NCI-H1694 treated with DMSO at 0.1 percent for 48 hours (cell line): ENCODE measurements around the gene FAM151A.
A peak's percentile ranks its signal among the peaks of the same experiment; 100 is the strongest.

Experiments
- DNase-seq: peaks from one replicate; lab custom pipeline; 2025; lab: John Stamatoyannopoulos, UW

Gene FAM151A

DNA sequence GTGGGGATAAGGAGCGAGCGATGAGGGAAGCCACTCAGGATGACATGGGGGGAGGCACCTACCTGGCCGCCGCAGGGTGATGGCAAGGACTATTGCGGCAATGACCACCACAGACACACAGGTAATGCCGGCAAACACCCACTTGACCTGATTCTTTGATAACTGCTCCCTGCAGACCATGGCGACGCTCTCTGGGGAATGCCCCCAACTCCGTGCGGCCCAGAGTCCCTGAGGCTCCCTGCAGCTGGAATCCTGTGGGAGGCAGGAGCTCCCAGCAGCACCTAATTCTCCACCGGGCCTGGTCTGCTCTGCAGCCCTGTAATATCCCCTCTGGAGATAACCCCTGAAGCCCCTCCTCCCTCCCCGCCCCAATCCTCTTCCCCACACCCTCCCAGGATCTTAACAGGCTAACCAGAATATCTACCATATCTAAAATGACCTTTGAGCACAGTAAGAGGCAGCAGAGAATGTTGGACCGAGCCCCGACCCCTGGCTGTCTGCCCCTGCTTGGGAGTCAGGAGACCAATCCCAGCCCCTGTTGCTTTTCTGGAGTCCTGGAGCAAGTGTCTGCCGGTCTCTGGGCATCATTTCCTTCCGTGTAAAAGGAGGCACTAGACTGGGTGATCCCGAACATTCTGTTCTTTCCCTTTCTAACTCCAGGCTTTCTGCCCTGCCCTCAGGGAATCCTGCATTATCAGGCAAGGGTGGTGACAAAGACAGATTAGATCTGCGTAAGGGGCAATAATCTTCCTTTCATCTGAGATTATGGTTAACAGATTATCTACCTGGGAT lies at the start of gene FAM151A:
Gene FAM151A, minus strand, starts transcription at position 310 of the 792 bp plus-strand sequence. Its CDS starts 130 bp downstream, at position 180.
- DNase-seq, result no peak

DNA sequence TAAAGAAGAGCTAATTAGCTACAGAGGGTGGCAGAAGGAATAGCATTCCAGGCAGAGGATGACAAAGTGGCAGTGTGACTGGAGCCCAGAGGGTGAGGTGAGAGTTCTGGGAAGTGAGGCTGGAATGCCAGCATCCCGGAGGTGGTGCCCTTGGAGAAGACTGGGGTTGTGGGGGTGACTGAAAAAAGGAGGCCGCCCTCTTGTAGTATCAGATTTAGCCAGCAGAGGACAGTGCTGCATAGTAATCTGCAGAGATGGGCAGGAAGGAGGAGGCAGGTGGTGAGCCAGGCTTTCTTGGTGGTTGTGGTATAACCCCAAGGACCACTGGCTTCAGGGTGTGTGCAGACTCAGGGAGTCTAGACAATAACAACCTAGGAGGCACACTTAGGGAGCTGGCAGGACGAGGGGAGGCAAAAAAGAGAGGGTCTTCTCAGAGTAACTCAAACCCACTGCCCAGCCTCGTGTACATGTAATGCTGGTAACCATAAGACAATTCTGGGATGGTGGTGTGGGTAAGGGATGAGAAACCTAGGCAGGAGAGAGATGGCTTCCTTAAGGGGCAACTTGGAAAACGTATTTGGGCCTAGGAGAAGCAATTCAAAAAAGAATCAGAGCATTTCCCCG lies 48.8 kb upstream of the FAM151A start:
- peak; percentile 54 for DNase-seq

DNA sequence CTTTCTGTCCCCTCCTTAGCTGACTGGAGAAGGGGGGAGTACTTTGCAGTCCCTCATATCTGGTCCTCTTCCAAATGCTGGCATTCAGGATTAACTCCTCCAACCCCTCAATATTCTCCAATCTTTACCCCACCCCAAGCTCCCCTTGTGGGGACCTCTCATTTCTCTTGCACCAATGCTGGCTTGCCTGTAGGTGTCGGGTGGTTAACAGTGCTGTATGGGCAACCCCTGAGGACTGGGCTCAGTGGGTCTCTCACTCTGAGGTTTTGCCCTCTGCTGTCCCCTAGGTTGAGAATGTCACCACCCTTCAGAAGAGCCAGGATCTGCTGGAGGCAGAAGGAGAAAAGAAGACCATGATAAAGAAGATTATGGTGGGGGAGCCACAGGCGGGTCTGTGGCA lies 45.2 kb upstream of the FAM151A start:
- no peak for DNase-seq

DNA sequence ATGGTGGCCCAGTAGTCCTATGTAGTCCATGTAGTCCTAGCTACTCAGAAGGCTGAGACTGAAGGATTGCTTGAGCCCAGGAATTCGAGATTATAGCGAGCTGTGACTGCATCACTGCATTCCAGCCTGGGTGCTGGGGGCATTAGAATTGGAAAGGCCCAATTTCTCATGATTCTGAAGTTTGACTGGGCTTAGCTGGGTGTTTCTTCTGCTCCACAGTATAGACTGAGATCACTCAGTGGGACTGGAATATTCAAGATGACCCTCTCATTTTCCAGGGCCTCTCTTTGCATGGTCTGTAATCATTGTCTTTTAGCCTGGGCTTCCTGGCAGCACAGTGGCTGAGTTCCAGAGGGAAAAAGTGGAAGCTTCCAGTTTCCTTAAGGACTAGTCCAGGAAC lies 44.5 kb upstream of the FAM151A start:
- DNase-seq, result no peak

DNA sequence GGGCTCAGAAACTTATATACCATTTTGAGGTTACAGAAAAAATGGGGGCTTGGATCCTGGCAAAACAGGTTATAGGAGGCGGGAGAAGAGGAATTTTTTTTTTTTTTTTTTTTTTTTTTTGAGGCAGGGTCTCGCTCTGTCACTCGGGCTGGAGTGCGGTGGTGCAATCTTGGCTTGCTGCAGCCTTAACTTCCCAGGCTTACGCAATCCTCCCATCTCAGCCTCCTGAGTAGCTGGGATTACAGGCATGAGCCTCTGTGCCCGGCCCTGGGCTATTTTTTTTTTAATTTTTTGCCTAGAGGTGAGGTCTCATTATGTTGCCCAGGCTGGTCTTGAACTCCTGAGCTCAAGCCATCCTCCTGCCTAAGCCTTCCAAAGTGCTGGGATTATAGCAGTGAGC lies 43.0 kb upstream of the FAM151A start:
- DNase-seq, result no peak

DNA sequence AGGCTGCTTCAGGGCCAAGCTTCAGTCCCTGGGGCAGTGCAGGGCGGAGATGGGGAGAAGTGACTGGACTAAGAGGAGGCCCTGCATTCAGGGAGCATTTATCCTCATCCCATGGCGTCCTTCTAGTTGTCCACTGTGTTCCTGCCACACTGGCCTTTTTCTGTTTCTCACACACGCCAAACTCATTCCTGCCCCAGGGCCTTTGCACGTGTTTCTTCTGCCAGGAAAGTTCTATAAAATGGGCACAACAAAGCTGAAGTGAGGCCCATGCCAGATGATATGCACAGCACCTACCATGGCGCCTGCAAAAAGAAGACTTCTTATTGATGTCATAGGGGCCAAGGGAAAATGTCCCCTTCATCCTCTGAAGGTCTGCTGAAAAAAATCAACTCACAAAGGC lies 42.5 kb upstream of the FAM151A start:
- DNase-seq, result no peak

DNA sequence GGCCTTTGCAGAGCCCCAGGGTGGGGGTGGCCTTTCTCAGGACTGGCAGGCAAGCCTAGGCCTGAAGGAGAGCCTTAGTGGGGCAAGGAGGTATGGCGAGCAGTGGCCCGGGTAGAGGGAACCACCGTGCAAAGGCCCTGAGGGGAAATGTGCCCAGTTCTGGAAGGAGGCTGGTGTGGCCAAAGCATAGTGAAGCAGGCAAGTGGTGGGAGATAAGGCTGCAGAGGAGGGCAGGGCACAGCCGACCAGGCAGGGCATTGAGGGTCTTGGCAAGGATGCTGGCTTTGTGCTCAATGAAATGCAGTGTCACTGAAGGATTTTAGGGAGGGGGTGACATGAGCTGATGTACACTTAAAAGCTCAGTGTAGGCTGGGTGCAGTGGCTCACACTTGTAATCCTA lies 41.0 kb upstream of the FAM151A start:
- DNase-seq, result no peak

DNA sequence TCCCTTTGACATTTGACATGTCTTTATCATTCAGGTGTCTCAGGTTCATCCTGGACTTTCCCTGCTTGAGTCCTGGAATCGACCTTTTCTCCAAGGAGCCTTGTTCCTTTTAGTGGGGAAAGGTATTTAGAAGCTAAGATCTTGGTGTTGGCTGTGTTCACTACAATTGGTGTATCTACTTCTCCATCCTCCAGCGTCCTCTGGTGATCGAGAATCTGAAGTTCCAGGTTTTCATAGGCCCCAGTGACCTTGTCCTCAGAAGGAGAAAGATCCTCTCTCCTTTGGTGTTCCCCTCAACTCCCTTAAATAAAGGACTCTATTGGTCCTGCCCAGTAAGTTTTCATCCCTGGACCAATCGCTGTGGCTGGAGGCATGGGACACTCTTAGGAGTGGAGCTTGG lies 40.4 kb upstream of the FAM151A start:
- DNase-seq, result no peak

DNA sequence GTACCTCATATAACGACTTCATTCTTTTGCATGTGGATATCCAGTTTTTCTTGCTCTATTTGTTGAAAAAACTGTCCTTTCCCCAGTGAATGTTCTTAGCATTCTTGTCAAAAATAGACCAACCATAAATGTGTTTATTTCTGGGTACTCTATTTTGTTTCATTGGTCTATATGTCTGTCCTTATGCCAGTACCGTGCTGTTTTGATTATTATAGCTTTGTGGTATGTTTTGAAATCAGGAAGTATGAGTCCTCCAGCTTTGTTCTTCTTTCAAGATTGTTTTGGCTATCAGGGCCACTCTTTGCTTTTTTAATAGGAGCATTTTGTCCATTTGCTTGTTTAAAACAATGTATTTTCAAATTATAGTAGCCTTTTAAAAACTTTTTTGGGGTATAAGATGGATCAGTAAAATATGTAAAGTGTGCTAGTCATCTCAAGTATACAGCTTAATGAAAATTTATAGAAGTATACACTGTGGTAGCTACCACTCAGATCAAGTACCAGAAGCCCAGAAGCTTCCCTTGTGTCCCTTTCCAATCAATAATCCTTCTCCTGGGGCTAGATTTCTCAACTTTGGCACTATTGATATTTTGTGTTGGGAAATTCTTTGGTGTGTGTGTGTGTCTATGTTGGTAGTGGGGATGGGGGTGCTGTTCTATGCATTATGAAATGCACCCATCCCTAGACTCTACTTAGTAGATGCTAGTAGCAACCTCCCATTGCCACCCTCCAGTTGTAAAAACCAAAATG lies 35.0 kb upstream of the FAM151A start:
- DNase-seq, result no peak

DNA sequence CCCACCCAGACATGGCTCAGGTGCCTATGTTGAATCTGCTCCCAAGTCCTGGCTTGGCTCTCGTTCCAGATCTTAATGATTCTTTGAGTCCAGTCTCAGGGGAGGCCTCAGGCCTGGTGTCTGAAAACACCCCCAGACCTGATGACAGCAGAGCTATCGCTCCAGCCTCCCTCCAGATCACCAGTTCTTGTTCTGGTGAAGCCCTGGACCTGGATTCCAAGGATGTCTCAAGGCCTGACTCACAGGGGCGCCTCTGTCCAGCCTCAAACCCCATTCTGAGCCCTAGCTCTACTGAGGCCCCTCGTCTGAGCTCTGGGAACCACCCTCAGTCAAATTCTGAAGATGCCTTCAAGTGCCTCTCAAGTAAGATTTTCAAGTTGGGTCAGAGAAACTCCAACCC lies 29.7 kb upstream of the FAM151A start:
- no peak for DNase-seq

DNA sequence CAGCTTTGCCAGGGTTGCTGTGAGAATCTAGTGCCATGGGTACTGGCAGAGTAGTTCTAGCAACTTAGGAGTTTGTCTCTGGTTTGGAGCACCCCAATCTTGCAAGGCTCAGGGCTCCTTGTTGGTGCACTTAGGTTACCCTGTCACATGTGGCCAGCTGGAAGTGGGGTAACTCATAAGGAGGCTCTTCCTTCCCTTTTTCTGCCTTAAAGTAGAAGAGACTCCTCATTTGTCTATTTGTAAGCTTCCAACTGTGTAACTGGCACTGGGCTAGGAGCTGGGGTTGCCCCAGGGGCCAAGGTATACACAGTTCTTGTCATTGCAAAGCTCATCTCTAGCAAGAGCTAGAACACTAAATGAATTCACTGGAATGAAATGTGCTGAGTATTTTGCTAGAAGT lies 28.8 kb upstream of the FAM151A start:
- DNase-seq, result no peak

DNA sequence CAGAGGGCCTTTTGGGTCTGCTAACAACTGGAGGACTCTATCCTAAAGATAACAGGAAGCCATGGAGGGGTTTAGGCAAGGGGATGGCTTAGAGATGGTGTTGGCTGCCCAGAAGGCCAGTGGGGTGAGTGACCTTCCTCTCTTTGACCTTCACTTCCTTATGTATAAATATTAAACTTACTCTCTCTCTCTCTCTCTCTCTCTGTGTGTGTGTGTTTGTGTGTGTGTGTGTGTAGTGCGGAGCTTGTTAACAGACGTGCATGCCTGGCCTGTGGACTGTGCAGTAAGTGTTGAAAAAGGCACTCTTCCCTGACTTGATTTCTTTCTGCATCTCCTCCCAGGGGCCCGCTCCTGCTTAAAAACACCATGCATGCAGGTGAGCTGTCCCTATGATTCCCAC lies 28.3 kb upstream of the FAM151A start:
- DNase-seq, result no peak

DNA sequence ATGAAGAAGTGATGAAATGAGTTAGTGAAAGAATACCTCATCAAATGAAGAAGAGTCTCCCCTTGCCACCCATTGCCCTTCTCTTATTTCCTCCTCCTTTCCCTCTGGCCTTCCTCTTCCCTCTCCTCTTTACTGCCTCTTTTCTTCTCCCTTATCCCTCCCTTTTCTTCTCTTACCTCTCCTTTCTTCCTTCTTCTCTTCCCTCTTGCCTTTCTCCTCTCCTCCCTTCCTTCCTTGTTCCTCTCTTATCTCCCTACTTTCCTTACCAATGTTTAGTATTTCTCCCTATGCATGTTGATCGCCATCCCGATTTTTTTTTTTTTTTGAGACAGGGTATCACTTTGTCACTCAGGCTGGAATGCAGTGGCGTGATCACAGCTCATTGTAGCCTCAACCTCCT lies 27.1 kb upstream of the FAM151A start:
- DNase-seq, result no peak

DNA sequence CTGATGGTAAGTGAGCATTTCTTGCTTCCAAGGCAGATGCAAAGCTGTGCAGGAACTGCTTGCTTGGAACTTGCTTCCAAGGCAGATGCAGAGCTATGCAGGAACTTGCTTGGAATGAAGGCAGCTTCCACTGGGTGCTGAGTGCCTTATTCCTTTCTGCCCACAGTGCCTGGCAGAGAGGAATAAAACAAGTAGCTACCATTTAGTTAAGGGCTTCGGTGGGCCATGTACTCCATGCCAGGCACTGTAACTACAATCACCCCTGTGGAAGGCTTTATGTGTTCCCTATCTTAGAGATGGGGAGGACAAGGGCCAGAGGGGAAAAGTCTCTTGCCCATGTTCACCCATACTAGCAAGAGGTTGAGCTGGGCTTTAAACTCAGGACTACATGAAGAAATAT lies 26.6 kb upstream of the FAM151A start:
- DNase-seq, result no peak

DNA sequence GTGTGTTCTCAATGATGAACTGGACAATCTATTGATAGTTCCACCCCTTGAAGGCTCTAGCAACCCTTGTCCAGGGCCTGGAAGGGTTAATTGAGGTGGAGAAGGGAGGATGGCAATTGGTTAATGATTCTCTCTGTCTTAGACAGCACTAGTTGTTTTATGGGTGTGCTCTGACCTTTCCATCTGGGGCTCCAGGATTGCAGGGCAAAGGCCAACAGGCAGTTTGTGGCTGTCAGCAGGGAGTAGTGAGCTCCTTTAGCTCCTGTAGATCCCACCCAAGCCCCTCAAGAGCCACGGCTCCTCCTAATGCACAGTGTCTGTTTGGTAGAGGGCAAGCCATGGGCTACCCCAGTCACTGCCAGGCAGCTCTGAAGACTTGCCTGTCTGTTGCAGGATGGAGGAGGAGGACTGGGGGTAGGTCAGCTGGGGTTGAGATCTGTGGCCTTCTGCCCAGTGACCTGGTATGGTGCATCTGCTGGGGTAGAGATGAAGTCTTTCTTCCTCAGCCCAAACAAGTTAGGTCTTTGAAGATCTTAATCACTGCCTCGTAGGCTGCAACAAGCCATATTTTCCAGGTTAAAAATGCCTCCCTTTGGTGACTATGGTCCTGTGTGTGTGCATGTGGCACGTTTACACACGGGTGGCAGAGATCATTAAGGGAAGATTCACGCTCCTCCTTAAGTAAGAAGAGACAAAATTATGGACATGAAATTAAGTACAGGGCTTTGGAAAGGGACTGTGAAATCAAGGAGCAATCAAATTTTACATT lies 26.0 kb upstream of the FAM151A start:
- no peak for DNase-seq

DNA sequence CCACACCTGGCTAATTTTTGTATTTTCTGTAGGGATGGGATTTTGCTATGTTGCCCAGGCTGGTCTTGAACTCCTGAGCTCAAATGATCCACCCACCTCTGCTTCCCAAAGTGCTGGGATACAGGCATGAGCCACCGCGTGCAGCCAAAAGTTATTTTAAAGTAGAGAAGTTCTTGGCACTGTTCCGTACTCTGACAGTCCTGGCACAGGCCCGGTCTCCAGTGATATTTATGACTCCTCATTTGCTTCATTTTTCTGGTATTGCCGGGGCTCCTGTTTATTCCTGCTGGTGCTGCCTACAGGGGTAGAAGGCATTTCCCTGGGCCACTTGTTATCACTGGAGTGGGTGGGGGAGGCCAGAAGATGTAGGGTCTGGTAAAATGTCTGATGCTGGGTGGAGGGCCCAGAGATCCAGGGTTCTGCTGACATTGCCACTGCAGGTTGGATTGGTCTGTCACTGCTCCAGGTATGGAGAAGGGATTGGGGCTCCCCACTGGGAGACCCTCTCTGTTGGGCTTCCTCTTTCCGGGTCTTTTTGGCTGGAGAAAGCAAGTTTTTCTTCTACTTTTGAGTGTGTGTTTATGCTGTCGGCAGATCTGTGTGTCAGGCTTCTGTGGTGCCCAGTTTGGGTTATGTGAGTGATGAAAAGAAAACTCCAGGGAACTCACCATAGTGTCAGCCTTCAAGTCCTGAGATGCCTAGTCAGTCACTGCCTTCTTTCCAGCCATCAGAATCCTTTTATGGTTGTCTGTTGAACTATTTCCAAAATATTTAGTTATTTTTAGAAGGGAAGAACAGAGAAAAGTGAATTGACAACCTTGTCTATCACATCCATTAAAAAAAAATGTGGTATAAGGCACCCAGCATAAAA lies 22.7 kb upstream of the FAM151A start:
- no peak for DNase-seq

DNA sequence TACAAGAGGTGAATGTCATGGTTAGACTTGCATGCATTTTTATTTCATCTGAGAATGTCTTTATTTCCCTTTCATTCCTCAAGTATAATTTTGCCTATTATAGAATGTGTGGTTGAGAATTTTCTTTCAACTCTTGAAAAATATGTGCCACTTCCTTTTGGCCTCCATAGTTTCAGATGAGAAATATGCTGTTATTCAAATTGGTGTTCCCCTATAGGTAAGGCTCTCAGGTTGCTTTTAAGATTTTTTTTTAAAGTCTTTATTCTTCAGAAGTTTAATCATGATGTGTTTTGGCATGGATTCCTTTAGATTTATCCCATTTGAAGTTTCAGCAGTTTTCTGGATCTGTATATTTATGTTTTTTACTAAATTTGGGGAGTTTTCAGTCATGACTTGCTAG lies 20.4 kb upstream of the FAM151A start:
- DNase-seq, result no peak

DNA sequence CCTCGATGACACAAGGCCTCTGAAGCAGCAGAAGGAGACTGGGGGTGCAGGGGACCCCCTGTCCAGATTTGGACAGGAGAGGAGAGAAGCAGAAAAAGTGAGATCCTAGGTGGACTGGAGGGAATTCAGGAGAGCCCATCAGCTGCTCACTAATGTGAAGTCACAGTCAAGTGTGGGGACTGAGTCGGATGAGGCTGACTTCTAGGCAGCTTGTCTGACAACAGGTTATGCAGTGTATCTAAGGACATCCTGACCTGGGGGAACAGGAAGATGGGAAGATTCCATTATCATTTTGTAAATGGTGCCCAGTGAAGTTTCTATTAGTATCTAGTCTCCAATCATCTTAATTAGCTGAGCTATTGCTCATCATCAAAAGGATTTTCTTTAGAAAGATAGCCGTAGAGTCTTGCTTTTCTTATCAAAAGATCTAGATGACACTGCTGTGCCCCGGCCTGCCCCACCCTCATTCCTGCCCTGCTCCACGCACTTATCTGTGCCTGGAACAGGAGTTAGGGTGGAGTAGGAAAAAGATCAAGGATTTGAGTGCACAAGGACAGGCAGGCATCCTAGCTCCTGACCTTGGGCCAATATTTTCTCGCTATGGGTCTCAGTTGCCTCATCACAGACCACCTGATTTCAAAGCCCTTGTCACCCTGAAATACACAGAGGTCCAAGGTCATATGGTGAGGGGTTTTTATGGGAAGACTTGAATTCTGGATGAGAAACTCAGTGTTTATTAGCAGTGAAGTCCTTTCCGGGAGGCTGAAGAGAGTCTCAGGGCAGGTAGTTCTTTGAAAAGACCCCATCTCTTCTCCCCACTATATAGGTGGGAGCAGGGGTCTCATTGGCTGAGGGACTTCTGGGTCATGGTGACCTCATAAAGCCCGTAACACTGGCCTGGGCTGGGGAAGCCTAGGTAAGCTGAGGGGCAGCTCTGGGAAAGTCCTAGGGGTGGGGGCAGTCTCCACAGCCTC lies 17.8 kb upstream of the FAM151A start, which contains the start of gene MROH7:
Gene MROH7, plus strand, starts transcription at position 924 of the 974 bp plus-strand sequence. CDS start 11,141 bp downstream, outside the sequence.
- DNase-seq, result no peak

DNA sequence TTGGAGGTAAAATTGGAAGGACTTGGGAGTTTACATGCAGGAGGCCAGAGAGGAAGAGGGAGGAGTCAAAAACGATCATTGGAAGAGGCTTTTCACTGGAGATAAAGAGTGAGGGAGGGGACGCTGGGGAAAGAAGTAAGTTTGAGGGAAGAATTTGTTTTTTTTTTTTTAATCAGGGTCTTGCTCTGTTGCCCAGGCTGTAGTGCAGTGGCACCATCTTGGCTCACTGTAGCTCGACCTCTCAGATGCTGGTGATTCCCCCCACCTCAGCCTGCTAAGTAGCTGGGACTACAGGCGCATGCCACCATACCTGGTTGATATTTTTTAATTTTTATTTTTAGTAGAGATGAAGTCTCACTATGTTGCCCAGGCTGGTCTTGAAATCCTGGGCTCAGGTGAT lies 17.0 kb upstream of the FAM151A start:
- no peak for DNase-seq
